GM12878 (cell line): ENCODE data around the gene SIK3. TPM values are rescaled to one million over a fixed set of nuclear protein-coding genes. Genes with fewer than 3 reads are reported as not detected.
A peak's percentile ranks its signal among the peaks of the same experiment; 100 is the strongest.

Experiments
- ATAC-seq: fragments of 200-7000 bp; cut with Tn5 transposase; 3 replicates; pipeline ENCODE4 v1.9.1; 2020; ENCODE audit warnings: mild to moderate bottlenecking, moderate library complexity
- BruUV-seq: library from RNA; stranded (reverse); fragments of 400-500 nt; replicated peaks from 2 replicates; lab custom pipeline; 2021; lab: Mats Ljungman, UMichigan
- CTCF ChIA-PET: fragments of 300-600 bp; sonication (Branson Sonifier 250); formaldehyde crosslinking; extraction: SDS; loops from one replicate; lab custom pipeline; 2021; ENCODE audit warnings: inconsistent platforms; lab: Yijun Ruan, JAX
- POLR2A ChIA-PET: fragments of 350-600 bp; formaldehyde crosslinking; extraction: SDS; loops from one replicate; lab custom pipeline; 2021; ENCODE audit warnings: inconsistent platforms; lab: Charles Lee
- RAD21 ChIA-PET: fragments of 300-600 bp; sonication (Branson Sonifier 250); formaldehyde crosslinking; loops from one replicate; lab custom pipeline; 2023; ENCODE audit warnings: antibody characterized with exemption; ENCODE audit not compliant: unreplicated experiment; lab: Charles Lee
- SMC1A ChIA-PET: fragments of 300-600 bp; sonication (Branson Sonifier 250); formaldehyde crosslinking; loops from one replicate; lab custom pipeline; 2023; ENCODE audit not compliant: unreplicated experiment, uncharacterized antibody; lab: Charles Lee
- DNase-seq: peaks from one replicate; pipeline ENCODE4 v3.0.0-alpha.2; 2011; ENCODE audit warnings: low read depth, low spot score
- FAIRE-seq: peaks from 3 replicates; lab custom pipeline; 2011; peaks lifted over from hg19 to GRCh38; lab: Jason Lieb, UNC
- H2AFZ ChIP-seq: 2 replicates; pipeline ENCODE4 v1.6.0; 2011; ENCODE audit warnings: low read depth, low read length, control low read depth; ENCODE audit not compliant: control insufficient read depth
- H3K27ac ChIP-seq: 2 replicates; pipeline ENCODE4 v1.5.1; 2011; ENCODE audit warnings: control low read depth; ENCODE audit not compliant: control insufficient read depth, insufficient read depth
- H3K27me3 ChIP-seq, 2 experiments: replicated peaks in 1 of 2; 2 replicates each; pipeline versions ENCODE4 v1.6.0 to v1.6.1; 2011; ENCODE audit warnings: low read length in 1 of 2; ENCODE audit not compliant: control insufficient read depth in 2 of 2, insufficient read depth in 2 of 2
- H3K36me3 ChIP-seq, 2 experiments: 2 replicates each; pipeline ENCODE4 v1.5.1; 2011; ENCODE audit warnings: low read length in 1 of 2; ENCODE audit not compliant: control insufficient read depth in 2 of 2, insufficient read depth in 2 of 2
- H3K4me1 ChIP-seq: 2 replicates; pipeline ENCODE4 v1.6.1; 2011; ENCODE audit warnings: mild to moderate bottlenecking, low read length, moderate library complexity, mixed read lengths; ENCODE audit not compliant: control insufficient read depth, insufficient read depth
- H3K4me2 ChIP-seq: 2 replicates; pipeline ENCODE4 v1.6.0; 2011; ENCODE audit warnings: control low read depth; ENCODE audit not compliant: control insufficient read depth, insufficient read depth
- H3K4me3 ChIP-seq: fragments of 200-600 bp; sonication (generic); 2 replicates; pipeline ENCODE4 v1.5.1; 2016
- H3K79me2 ChIP-seq: 2 replicates; pipeline ENCODE4 v1.6.0; 2011; ENCODE audit warnings: low read length; ENCODE audit not compliant: control insufficient read depth, insufficient read depth
- H3K9ac ChIP-seq: 2 replicates; pipeline ENCODE4 v1.8.0; 2011; ENCODE audit warnings: low read length, control low read depth, mixed read lengths; ENCODE audit not compliant: control insufficient read depth, insufficient read depth
- H3K9me3 ChIP-seq: replicated peaks from 3 replicates; pipeline ENCODE4 v1.5.1; 2011; ENCODE audit warnings: mild to moderate bottlenecking, low read length; ENCODE audit not compliant: control insufficient read depth, insufficient read depth
- H4K20me1 ChIP-seq: 2 replicates; pipeline ENCODE4 v1.6.0; 2011; ENCODE audit not compliant: control insufficient read depth, insufficient read depth
- ATF7 ChIP-seq: fragments of 450-650 bp; IDR thresholded peaks from 2 replicates; pipeline ENCODE4 v1.6.1; 2016; ENCODE audit warnings: low read depth, mild to moderate bottlenecking
- CBFB ChIP-seq: IDR thresholded peaks from 2 replicates; pipeline ENCODE4 v1.6.1; 2016; ENCODE audit warnings: antibody characterized with exemption, low read depth
- CBX5 ChIP-seq: sonication (generic); IDR thresholded peaks from 2 replicates; pipeline ENCODE4 v1.6.1; 2016; ENCODE audit warnings: low read depth, moderate library complexity, mild to moderate bottlenecking, inconsistent platforms
- CHD1 ChIP-seq: IDR thresholded peaks from 2 replicates; pipeline ENCODE4 v1.6.1; 2012; ENCODE audit warnings: low read depth, low read length, improper control_type of control experiment
- GABPA ChIP-seq: IDR thresholded peaks from 2 replicates; pipeline ENCODE4 v1.6.1; 2014; ENCODE audit warnings: antibody characterized with exemption, low read depth, mild to moderate bottlenecking, inconsistent platforms
- HCFC1 ChIP-seq: fragments of 150-350 bp; IDR thresholded peaks from 2 replicates; pipeline ENCODE4 v1.6.1; 2014; ENCODE audit warnings: low read length
- HDGF ChIP-seq: fragments of 450-650 bp; IDR thresholded peaks from 2 replicates; pipeline ENCODE4 v1.6.1; 2016; ENCODE audit warnings: antibody characterized with exemption
- IRF4 ChIP-seq: IDR thresholded peaks from 2 replicates; pipeline ENCODE4 v1.6.1; 2011; ENCODE audit warnings: low read depth, low read length
- KAT2A ChIP-seq: conservative IDR thresholded peaks from 2 replicates; pipeline ENCODE4 v1.6.1; 2011; ENCODE audit warnings: low read depth, low read length; ENCODE audit not compliant: control insufficient read depth
- MTA3 ChIP-seq: IDR thresholded peaks from 2 replicates; pipeline ENCODE4 v1.6.1; 2012; ENCODE audit warnings: low read length, inconsistent platforms, borderline replicate concordance
- YBX1 ChIP-seq: fragments of 450-650 bp; IDR thresholded peaks from 2 replicates; pipeline ENCODE4 v1.6.1; 2016; ENCODE audit warnings: antibody characterized with exemption
- ZNF384 ChIP-seq: IDR thresholded peaks from 2 replicates; pipeline ENCODE4 v1.6.1; 2012; ENCODE audit warnings: low read depth, mild to moderate bottlenecking, low read length, improper control_type of control experiment, borderline replicate concordance
- WGBS: methylation state at CpG from one replicate; pipeline ENCODE4 v1.1.6; 2016; ENCODE audit warnings: low lambda C conversion rate; ENCODE audit not compliant: insufficient replicate concordance, insufficient coverage; ENCODE audit errors: missing lambda C conversion rate; 5-methylcytosine and 5-hydroxymethylcytosine counted together
- in situ Hi-C: fragments of 300-500 bp; cut with MboI; formaldehyde crosslinking; loops from 9 replicates; pipeline ENCODE4 v1.14.3; 2018; ENCODE audit warnings: mixed read lengths
- intact Hi-C: fragments of 100-400 bp; cut with micrococcal nuclease; formaldehyde crosslinking; loops from one replicate; pipeline ENCODE4 v1.14.2; 2022; ENCODE audit not compliant: unreplicated experiment
- polyA plus RNA-seq, 11 experiments: library from polyadenylated mRNA; depleted of rRNA in 4 of 11; unstranded in 6 of 11; stranded (reverse) in 5 of 11; fragments of >200 nt; fragmentation: Nextera tagmentation in 4 of 11; fragmentation: Illumina TruSeq in 1 of 11; extraction: Ambion mirVana in 4 of 11; extraction: Trizol in 1 of 11; gene quantifications; 1 replicate in 1 of 11; 2 replicates in 10 of 11; pipeline versions ENCODE4 v1.2.1 to v1.2.3, GENCODE V29; 2011 to 2016; ENCODE audit warnings: inconsistent platforms in 2 of 11, missing spikeins in 2 of 11, low read depth in 1 of 11
- total RNA-seq, 4 experiments: library from RNA; depleted of rRNA in 3 of 4; stranded (reverse); fragments of >200 nt in 3 of 4; fragmentation: Illumina TruSeq in 1 of 4; extraction: Trizol in 1 of 4; gene quantifications; 2 replicates each; pipeline versions ENCODE4 v1.2.1 to v1.2.3, GENCODE V29; 2013 to 2021
- TF ChIP-seq, protein P1 (sequence below): fragments of 450-650 bp; formaldehyde crosslinking; IDR thresholded peaks from 2 replicates; pipeline ENCODE4 v1.4.0; 2020; ENCODE audit warnings: mild to moderate bottlenecking, moderate library complexity
- TF ChIP-seq, protein P2 (sequence below): fragments of 450-650 bp; IDR thresholded peaks from 2 replicates; pipeline ENCODE4 v1.6.1; 2018; ENCODE audit warnings: borderline replicate concordance, mild to moderate bottlenecking; ENCODE audit not compliant: partially characterized antibody
- TF ChIP-seq, protein P3 (sequence below): IDR thresholded peaks from 2 replicates; pipeline ENCODE4 v1.6.1; 2011; ENCODE audit warnings: mild to moderate bottlenecking, low read depth, low read length, moderate library complexity; ENCODE audit not compliant: insufficient replicate concordance
- TF ChIP-seq, protein P4 (sequence below): fragments of 450-650 bp; IDR thresholded peaks from 2 replicates; pipeline ENCODE4 v1.6.1; 2017; ENCODE audit warnings: borderline replicate concordance

The SIK3 gene
- total and polyA plus RNA-seq, 10 of the 15 experiments (the other 5 are each of a cell fraction or from before 2014, with no cell fraction given) = 2.5 to 31.9 (median 11.1) TPM

DNA sequence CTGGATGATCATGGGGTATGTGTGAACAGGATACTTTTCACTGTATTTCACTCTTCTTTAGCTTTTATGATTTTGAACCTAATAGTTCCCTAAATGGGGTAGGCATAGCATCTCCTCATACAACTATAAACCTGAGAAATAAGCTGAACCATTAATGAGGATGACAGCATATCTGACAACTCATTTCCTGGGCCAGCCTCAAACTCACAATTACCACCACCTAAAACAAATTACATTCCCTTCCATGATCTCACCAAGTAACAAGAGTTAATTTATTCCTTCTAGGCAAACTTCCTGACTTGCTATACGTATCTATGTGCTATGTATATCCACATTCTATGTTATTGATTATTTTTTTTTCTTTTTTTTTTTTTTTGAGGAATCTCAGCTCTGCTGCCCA lies 23.0 kb downstream of the SIK3 start:
- RAD21 ChIA-PET = interaction anchor here (0.5 to 3.1 kb wide), 3 partner anchors 10 to 29 kb away, joined by 3 to 22 read pairs (median 3); no protein-coding TSS in a partner anchor
- no peak overlapping the region for H3K4me2 ChIP-seq
- SMC1A ChIA-PET = interaction anchor here (1.6 to 7.3 kb wide), 4 partner anchors 11 to 91 kb away, joined by 6 to 73 read pairs (median 44); partner anchors contain the start of gene SIK3
- intact Hi-C loops = loop anchor here (5.0 kb wide), 1 partner anchor 53 kb away; no protein-coding TSS in a partner anchor
- peaks cover 56% of the 10 kb centered on the region for H3K79me2 ChIP-seq
- H3K36me3 ChIP-seq = no peaks in the 10 kb centered on the region
- FAIRE-seq (no peak), ATAC-seq (0 out of 3 replicates have a peak, but pooled peaks have one; percentile 8), DNase-seq (no peak)
- no peaks in the 10 kb centered on the region for H4K20me1 ChIP-seq
- H3K9me3 ChIP-seq = no peaks in the 10 kb centered on the region
- BruUV-seq = no TSS peak
- no peak overlapping the region for H3K9ac ChIP-seq
- no peak overlapping the region for H3K4me3 ChIP-seq
- WGBS = 94% methylated on average over 1 of the region's 1 CpG
- TF ChIP-seq CBX5 (no peak), GABPA (no peak), IRF4 (no peak), MTA3 (no peak), HCFC1 (no peak), HDGF (no peak), CHD1 (no peak), CBFB (no peak), YBX1 (no peak), ZNF384 (no peak), ATF7 (no peak), KAT2A (no peak)
- TF ChIP-seq, protein P1, sequence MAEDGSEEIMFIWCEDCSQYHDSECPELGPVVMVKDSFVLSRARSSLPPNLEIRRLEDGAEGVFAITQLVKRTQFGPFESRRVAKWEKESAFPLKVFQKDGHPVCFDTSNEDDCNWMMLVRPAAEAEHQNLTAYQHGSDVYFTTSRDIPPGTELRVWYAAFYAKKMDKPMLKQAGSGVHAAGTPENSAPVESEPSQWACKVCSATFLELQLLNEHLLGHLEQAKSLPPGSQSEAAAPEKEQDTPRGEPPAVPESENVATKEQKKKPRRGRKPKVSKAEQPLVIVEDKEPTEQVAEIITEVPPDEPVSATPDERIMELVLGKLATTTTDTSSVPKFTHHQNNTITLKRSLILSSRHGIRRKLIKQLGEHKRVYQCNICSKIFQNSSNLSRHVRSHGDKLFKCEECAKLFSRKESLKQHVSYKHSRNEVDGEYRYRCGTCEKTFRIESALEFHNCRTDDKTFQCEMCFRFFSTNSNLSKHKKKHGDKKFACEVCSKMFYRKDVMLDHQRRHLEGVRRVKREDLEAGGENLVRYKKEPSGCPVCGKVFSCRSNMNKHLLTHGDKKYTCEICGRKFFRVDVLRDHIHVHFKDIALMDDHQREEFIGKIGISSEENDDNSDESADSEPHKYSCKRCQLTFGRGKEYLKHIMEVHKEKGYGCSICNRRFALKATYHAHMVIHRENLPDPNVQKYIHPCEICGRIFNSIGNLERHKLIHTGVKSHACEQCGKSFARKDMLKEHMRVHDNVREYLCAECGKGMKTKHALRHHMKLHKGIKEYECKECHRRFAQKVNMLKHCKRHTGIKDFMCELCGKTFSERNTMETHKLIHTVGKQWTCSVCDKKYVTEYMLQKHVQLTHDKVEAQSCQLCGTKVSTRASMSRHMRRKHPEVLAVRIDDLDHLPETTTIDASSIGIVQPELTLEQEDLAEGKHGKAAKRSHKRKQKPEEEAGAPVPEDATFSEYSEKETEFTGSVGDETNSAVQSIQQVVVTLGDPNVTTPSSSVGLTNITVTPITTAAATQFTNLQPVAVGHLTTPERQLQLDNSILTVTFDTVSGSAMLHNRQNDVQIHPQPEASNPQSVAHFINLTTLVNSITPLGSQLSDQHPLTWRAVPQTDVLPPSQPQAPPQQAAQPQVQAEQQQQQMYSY (CRISPR knock-in tag) = no peak
- TF ChIP-seq, protein P2, sequence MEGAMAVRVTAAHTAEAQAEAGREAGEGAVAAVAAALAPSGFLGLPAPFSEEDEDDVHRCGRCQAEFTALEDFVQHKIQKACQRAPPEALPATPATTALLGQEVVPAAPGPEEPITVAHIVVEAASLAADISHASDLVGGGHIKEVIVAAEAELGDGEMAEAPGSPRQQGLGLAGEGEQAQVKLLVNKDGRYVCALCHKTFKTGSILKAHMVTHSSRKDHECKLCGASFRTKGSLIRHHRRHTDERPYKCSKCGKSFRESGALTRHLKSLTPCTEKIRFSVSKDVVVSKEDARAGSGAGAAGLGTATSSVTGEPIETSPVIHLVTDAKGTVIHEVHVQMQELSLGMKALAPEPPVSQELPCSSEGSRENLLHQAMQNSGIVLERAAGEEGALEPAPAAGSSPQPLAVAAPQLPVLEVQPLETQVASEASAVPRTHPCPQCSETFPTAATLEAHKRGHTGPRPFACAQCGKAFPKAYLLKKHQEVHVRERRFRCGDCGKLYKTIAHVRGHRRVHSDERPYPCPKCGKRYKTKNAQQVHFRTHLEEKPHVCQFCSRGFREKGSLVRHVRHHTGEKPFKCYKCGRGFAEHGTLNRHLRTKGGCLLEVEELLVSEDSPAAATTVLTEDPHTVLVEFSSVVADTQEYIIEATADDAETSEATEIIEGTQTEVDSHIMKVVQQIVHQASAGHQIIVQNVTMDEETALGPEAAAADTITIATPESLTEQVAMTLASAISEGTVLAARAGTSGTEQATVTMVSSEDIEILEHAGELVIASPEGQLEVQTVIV = no peak
- TF ChIP-seq, protein P3, sequence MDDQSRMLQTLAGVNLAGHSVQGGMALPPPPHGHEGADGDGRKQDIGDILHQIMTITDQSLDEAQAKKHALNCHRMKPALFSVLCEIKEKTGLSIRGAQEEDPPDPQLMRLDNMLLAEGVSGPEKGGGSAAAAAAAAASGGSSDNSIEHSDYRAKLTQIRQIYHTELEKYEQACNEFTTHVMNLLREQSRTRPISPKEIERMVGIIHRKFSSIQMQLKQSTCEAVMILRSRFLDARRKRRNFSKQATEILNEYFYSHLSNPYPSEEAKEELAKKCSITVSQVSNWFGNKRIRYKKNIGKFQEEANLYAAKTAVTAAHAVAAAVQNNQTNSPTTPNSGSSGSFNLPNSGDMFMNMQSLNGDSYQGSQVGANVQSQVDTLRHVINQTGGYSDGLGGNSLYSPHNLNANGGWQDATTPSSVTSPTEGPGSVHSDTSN = no peak
- TF ChIP-seq, protein P4, sequence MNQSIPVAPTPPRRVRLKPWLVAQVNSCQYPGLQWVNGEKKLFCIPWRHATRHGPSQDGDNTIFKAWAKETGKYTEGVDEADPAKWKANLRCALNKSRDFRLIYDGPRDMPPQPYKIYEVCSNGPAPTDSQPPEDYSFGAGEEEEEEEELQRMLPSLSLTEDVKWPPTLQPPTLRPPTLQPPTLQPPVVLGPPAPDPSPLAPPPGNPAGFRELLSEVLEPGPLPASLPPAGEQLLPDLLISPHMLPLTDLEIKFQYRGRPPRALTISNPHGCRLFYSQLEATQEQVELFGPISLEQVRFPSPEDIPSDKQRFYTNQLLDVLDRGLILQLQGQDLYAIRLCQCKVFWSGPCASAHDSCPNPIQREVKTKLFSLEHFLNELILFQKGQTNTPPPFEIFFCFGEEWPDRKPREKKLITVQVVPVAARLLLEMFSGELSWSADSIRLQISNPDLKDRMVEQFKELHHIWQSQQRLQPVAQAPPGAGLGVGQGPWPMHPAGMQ = no peak
- in situ Hi-C loops = no loop called here
- peaks cover 42% of the 10 kb centered on the region for H3K4me1 ChIP-seq
- POLR2A ChIA-PET = interaction anchor here (0.6 to 1.0 kb wide), 3 partner anchors 94 to 165 kb away, joined by 3 read pairs; no protein-coding TSS in a partner anchor
- no peaks in the 10 kb centered on the region for H3K27me3 ChIP-seq
- H2AFZ ChIP-seq = no peak overlapping the region
- no peak overlapping the region for H3K27ac ChIP-seq
- CTCF ChIA-PET = no interaction called here
